ACC112 (cell line): ENCODE results near the gene ETFB.

Experiments
- H2AFZ ChIP-seq: fragments of 200-600 bp; sonication (generic); one replicate; pipeline ENCODE4 v1.6.0; 2017; ENCODE audit warnings: antibody characterized with exemption, low read length; ENCODE audit not compliant: unreplicated experiment
- H3K27ac ChIP-seq: fragments of 200-600 bp; sonication (generic); 2 replicates; pipeline ENCODE4 v1.5.1; 2014; ENCODE audit warnings: low read depth, mild to moderate bottlenecking, antibody characterized with exemption, low read length, moderate library complexity
- H3K27me3 ChIP-seq: fragments of 200-600 bp; sonication (generic); 2 replicates; pipeline ENCODE4 v1.6.1; 2014; ENCODE audit warnings: mild to moderate bottlenecking, antibody characterized with exemption, low read length, moderate library complexity, mixed read lengths; ENCODE audit not compliant: insufficient read depth
- H3K36me3 ChIP-seq: fragments of 200-600 bp; sonication (generic); 2 replicates; pipeline ENCODE4 v1.6.1; 2016; ENCODE audit warnings: mild to moderate bottlenecking, antibody characterized with exemption, low read length, moderate library complexity, mixed read lengths; ENCODE audit not compliant: insufficient read depth
- H3K4me1 ChIP-seq: fragments of 200-600 bp; sonication (generic); one replicate; pipeline ENCODE4 v1.6.1; 2016; ENCODE audit warnings: low read length, mixed read lengths; ENCODE audit not compliant: insufficient read depth, unreplicated experiment, control insufficient read depth
- H3K4me3 ChIP-seq: fragments of 200-600 bp; sonication (generic); 2 replicates; pipeline ENCODE4 v1.5.1; 2014; ENCODE audit warnings: mild to moderate bottlenecking, low read depth, low read length
- H3K79me2 ChIP-seq: fragments of 200-600 bp; sonication (generic); one replicate; pipeline ENCODE4 v1.6.0; 2016; ENCODE audit warnings: low read length; ENCODE audit not compliant: control insufficient read depth, unreplicated experiment, insufficient read depth

Gene ETFB

GRCh38 chr19:51364200-51365106 is 1.7 kb downstream of the ETFB start:
- H3K36me3 ChIP-seq, result no peaks in the 10 kb centered on the region
- no peak overlapping the region for H2AFZ ChIP-seq
- H3K4me3 ChIP-seq, result peak overlapping the region; percentile 45
- peaks cover 42% of the 10 kb centered on the region for H3K79me2 ChIP-seq
- H3K4me1 ChIP-seq, result peaks cover 31% of the 10 kb centered on the region
- no peaks in the 10 kb centered on the region for H3K27me3 ChIP-seq
- H3K27ac ChIP-seq, result peak overlapping the region; percentile 92

DNA sequence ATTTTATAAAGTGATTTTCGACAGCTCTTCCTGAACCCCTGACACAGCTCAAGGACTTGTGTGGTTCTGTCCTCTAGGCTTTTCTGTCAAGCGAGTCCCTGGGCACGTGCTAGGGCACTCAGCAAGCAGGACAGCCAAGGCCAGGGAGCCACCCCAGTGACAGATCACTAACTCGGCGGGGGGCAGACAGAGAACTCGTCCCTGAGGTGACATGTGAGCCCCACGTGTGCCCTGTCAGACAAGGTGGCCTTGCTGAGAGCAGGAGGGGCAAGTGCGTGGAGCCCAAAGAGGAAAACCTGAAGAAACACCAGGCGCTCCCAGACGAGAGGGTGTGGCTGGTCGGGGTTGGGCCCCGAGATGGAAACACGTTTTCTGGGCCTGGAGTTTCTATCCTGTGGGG is 4.9 kb downstream of the ETFB start:
- no peak overlapping the region for H2AFZ ChIP-seq
- H3K4me1 ChIP-seq, result peaks cover 37% of the 10 kb centered on the region
- H3K36me3 ChIP-seq, result no peaks in the 10 kb centered on the region
- H3K27ac ChIP-seq, result no peak overlapping the region; the same call in 1 of the 2 replicates
- peaks cover 42% of the 10 kb centered on the region for H3K79me2 ChIP-seq
- no peak overlapping the region for H3K4me3 ChIP-seq
- H3K27me3 ChIP-seq, result no peaks in the 10 kb centered on the region

- H3K4me1 ChIP-seq, result peaks cover 29% of the 10 kb centered on the region
- H3K36me3 ChIP-seq, result no peaks in the 10 kb centered on the region
- H3K27ac ChIP-seq, result peak overlapping the region; percentile 85
- no peaks in the 10 kb centered on the region for H3K27me3 ChIP-seq
- no peak overlapping the region for H3K4me3 ChIP-seq
- no peak overlapping the region for H2AFZ ChIP-seq
- H3K79me2 ChIP-seq, result peaks cover 28% of the 10 kb centered on the region
These were observed 6.9 kb downstream of the ETFB start for GRCh38 chr19:51359294-51359693.

DNA sequence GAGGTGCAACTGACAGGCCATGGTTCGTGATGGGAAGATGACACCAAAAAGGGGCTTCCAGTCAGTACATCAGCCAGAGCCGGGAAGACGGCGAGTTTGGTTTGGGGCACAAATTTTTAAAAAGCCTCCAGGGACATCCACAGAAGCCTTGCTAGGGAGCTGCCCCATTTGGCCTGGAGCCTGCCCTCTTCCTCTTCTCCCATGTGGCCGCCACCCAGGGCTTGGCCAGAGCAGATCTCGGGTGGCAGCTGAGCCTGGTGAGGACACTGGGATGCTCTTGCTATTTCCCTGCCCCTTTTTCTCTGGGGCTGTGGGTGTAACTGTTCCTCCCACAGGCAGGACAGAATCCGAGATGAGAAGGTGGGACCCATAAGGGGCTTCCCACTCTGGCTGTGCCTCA is 8.2 kb downstream of the ETFB start:
- peaks cover 17% of the 10 kb centered on the region for H3K79me2 ChIP-seq
- no peak overlapping the region for H3K4me3 ChIP-seq
- peaks cover 17% of the 10 kb centered on the region for H3K4me1 ChIP-seq
- no peak overlapping the region for H3K27ac ChIP-seq
- H3K36me3 ChIP-seq, result no peaks in the 10 kb centered on the region
- no peaks in the 10 kb centered on the region for H3K27me3 ChIP-seq
- H2AFZ ChIP-seq, result no peak overlapping the region

- H3K4me1 ChIP-seq, result peaks cover 9% of the 10 kb centered on the region
- H3K27me3 ChIP-seq, result no peaks in the 10 kb centered on the region
- H3K27ac ChIP-seq, result no peak overlapping the region
These were observed 9.9 kb downstream of the ETFB start for GRCh38 chr19:51356159-51356801.

DNA sequence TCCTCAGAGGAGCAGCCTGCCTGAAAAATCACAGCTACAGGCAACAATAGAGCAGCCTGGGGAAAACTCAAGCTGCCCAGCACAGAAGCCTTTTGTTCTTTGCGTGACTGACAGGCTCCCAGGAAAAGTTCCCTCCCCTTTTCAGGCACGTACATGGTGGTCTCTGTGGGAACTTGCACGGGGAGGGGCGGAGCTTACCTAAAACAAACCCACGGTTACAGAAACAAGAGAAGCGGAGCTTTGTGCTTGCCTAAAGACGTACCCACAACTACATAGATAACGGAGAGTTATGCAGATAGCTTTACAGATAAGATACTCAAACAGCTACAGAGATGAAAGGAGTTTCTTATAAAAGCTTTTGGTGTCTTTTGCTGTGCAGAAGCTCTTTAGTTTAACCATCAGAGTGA is 11.4 kb downstream of the ETFB start:
- Histone ChIP-seq H3K4me1 (peaks cover 18% of the 10 kb centered on the region), H2AFZ (no peak overlapping the region), H3K79me2 (no peaks in the 10 kb centered on the region), H3K27ac (no peak overlapping the region), H3K27me3 (no peaks in the 10 kb centered on the region), H3K4me3 (no peak overlapping the region), H3K36me3 (no peaks in the 10 kb centered on the region)

More at GRCh38 chr19:51356159-51356801, 9.9 kb downstream of the ETFB start:
- Histone ChIP-seq H3K4me3 (no peak overlapping the region), H3K79me2 (peaks cover 5% of the 10 kb centered on the region), H2AFZ (no peak overlapping the region), H3K36me3 (no peaks in the 10 kb centered on the region)

DNA sequence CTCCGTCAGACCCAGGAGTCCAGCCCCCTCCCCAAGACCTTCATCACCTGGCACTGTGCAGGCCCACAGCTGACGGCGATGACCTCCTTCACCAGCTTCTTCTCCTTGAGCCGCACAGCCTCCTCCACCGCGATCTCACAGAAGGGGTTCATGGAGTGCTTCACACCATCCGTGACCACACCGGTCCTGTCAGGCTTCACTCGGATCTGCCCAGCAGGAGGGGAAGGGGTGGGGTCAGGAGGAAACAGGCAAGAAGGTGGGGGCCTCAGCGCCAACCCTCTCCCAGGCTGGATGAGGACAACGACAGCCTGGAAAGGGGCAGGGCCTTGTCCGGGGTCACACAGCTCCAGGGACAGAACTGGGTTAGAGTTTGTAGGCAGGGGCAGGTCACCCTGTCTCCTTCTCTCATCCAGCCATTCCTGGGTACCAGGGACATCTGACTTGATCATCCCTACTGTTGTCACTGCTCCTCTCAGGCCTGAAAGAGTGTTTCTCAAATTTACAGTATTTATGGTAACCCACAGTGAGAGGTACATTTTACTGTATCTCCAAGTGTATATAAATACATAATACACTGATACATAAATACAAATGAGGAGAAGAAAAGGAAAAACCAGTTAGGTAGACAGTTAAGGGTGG is 12.0 kb downstream of the ETFB start:
- H3K27ac ChIP-seq, result no peak overlapping the region
- no peaks in the 10 kb centered on the region for H3K36me3 ChIP-seq
- no peak overlapping the region for H3K4me3 ChIP-seq
- H2AFZ ChIP-seq, result no peak overlapping the region
- H3K4me1 ChIP-seq, result peaks cover 14% of the 10 kb centered on the region
- H3K79me2 ChIP-seq, result no peaks in the 10 kb centered on the region
- H3K27me3 ChIP-seq, result no peaks in the 10 kb centered on the region

DNA sequence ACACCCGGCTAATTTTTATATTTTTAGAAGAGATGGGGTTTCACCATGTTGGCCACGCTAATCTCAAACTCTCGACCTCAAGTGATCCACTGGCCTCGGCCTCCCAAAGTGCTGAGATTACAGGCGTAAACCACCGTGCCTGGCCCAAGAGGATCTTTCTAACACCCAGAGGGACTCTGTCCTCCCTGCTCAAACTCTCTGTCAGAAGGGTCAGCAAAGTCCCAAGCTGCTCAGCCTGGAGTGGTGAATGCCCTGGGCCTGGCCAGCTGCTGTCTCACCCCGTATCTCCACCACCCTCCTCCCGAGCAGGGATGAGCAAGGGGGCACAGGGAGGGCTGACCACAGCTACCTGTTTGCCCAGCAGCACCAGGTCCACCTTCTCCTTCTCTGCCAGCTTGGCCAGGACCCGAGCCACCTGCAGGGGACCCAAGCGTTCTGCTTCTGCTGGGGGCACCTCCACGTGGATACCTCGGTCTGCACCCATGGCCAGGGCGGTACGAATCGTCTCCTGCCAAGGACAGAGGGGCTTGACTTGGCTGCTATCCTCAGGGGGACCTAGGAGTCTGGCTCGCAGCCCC is 13.3 kb downstream of the ETFB start:
- peaks cover 9% of the 10 kb centered on the region for H3K4me1 ChIP-seq
- H3K4me3 ChIP-seq, result no peak overlapping the region
- no peaks in the 10 kb centered on the region for H3K27me3 ChIP-seq
- H3K79me2 ChIP-seq, result no peaks in the 10 kb centered on the region
- no peak overlapping the region for H2AFZ ChIP-seq
- H3K27ac ChIP-seq, result no peak overlapping the region
- no peaks in the 10 kb centered on the region; the same call in 1 of the 2 replicates for H3K36me3 ChIP-seq

- Histone ChIP-seq H3K4me3 (no peak overlapping the region), H3K27me3 (no peaks in the 10 kb centered on the region), H2AFZ (no peak overlapping the region), H3K36me3 (no peaks in the 10 kb centered on the region; the same call in 1 of the 2 replicates), H3K27ac (peak overlapping the region; percentile 72), H3K4me1 (peaks cover 9% of the 10 kb centered on the region), H3K79me2 (no peaks in the 10 kb centered on the region)
These were observed 14.8 kb downstream of the ETFB start for GRCh38 chr19:51351266-51351990.
